ENCODE data around the gene MAP3K13.

Gene MAP3K13

GRCh38 chr3:185517387-185518130, 154.6 kb downstream of the MAP3K13 start:
- Histone ChIP-seq H3K27me3 (peaks cover 0 to 6% of the 10 kb centered on the region in 2 donors), H3K27ac (no peak overlapping the region), H3K4me1 (no peaks in the 10 kb centered on the region), H3K4me3 (no peak overlapping the region), H3K9me3 (no peaks in the 10 kb centered on the region), H3K36me3 (no peaks in the 10 kb centered on the region)
- TF ChIP-seq, protein P1, sequence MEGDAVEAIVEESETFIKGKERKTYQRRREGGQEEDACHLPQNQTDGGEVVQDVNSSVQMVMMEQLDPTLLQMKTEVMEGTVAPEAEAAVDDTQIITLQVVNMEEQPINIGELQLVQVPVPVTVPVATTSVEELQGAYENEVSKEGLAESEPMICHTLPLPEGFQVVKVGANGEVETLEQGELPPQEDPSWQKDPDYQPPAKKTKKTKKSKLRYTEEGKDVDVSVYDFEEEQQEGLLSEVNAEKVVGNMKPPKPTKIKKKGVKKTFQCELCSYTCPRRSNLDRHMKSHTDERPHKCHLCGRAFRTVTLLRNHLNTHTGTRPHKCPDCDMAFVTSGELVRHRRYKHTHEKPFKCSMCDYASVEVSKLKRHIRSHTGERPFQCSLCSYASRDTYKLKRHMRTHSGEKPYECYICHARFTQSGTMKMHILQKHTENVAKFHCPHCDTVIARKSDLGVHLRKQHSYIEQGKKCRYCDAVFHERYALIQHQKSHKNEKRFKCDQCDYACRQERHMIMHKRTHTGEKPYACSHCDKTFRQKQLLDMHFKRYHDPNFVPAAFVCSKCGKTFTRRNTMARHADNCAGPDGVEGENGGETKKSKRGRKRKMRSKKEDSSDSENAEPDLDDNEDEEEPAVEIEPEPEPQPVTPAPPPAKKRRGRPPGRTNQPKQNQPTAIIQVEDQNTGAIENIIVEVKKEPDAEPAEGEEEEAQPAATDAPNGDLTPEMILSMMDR (IDR thresholded peaks at IDR 0.05): no peak
- no peak for DNase-seq
- intact Hi-C loops (cut with DNase I; ENCODE audit: low total_unique reads): no loop called here

- Histone ChIP-seq H3K27me3 (peaks cover 0 to 6% of the 10 kb centered on the region in 2 donors), H3K4me3 (no peak overlapping the region), H3K9me3 (no peaks in the 10 kb centered on the region), H3K36me3 (no peaks in the 10 kb centered on the region), H3K4me1 (no peaks in the 10 kb centered on the region), H3K27ac (no peak overlapping the region)
- TF ChIP-seq, protein P1 (IDR thresholded peaks at IDR 0.05): no peak
- intact Hi-C loops (cut with DNase I; ENCODE audit: low total_unique reads): no loop called here
- no peak for DNase-seq
These were observed 156.1 kb downstream of the MAP3K13 start for GRCh38 chr3:185519021-185519420.

DNA sequence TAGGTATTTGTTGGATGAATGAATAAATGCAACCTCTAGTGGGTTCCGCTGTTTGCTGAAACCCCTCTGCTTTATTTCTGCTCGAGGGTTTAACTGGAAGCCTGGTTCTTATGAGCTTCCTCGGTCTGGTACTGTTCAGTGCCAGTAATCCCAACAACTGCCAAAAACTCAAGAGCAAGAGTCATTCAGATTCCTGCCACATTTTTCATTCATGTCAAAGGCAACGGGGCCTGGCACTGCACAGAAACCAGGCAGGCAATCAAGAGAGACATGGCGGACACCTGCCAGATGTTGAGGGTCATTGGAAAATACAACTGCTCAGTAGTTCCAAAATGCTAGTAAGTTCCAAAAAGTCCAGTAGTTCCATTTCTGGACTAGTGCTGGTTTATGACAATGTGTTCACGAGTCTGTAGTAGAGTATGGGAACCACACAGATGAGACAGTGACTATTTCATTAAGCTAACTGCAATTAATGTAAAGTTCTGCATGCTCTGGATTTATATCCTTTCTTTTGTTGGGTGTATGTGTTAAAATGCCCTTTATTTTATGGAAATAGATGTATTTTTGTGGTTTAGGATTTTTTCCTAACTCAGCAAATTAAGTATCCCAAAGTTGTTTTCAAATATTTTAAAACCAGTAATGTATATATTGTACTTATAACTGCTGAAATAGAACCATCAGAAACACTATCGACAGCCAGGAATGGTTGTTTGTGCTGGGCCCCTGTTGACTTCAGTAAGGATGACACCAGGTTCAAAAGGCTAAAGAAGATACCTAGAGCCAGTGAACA, 158.6 kb downstream of the MAP3K13 start:
- DNase-seq: no peak
- TF ChIP-seq, protein P1 (IDR thresholded peaks at IDR 0.05): no peak
- no peak overlapping the region for H3K27ac ChIP-seq
- no peak overlapping the region for H3K4me3 ChIP-seq
- H3K27me3 ChIP-seq: peaks cover 0 to 6% of the 10 kb centered on the region in 2 donors
- intact Hi-C loops (cut with DNase I; ENCODE audit: low total_unique reads): no loop called here
- H3K4me1 ChIP-seq: no peaks in the 10 kb centered on the region
- no peaks in the 10 kb centered on the region for H3K36me3 ChIP-seq
- H3K9me3 ChIP-seq: no peaks in the 10 kb centered on the region

DNA sequence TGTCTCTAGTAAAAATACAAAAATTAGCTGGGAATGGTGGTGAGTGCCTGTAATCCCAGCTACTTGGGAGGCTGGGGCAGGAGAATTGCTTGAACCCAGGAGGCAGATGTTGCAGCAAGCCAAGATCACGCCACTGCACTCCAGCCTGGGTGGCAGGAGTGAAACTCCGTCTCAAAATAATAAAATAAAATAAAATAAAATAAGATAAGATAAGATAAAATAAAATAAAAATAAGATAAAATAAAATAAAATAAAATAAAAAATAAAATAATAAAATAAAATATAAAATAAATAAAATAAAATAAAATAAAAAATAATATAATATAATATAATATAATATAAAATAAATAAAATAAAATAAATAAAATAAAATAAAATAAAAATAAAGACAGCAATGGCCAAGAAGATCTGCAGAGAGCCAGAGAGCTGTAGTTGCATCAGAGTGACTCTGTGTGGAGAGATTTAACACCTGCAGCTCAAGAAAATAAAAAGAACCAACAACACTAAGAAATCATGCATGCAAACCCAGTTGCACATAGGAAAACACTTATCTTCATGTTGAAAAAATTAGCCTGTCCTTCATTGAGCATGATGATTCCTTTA, 163.5 kb downstream of the MAP3K13 start:
- TF ChIP-seq, protein P1 (IDR thresholded peaks at IDR 0.05): no peak
- no peaks in the 10 kb centered on the region for H3K9me3 ChIP-seq

GRCh38 chr3:185527364-185527763, 164.4 kb downstream of the MAP3K13 start:
- intact Hi-C loops (cut with DNase I; ENCODE audit: low total_unique reads): no loop called here
- Histone ChIP-seq H3K27ac (no peak overlapping the region), H3K36me3 (no peaks in the 10 kb centered on the region), H3K9me3 (no peaks in the 10 kb centered on the region), H3K27me3 (peaks cover 0 to 3% of the 10 kb centered on the region in 2 donors), H3K4me3 (no peak overlapping the region), H3K4me1 (no peaks in the 10 kb centered on the region)
- TF ChIP-seq, protein P1 (IDR thresholded peaks at IDR 0.05): no peak
- DNase-seq: no peak

More for the DNA sequence above, 163.5 kb downstream of the MAP3K13 start:
- H3K27me3 ChIP-seq: peaks cover 0 to 3% of the 10 kb centered on the region in 2 donors
- no peak overlapping the region for H3K4me3 ChIP-seq
- no peak overlapping the region for H3K27ac ChIP-seq
- no peaks in the 10 kb centered on the region for H3K36me3 ChIP-seq
- DNase-seq: no peak
- intact Hi-C loops (cut with DNase I; ENCODE audit: low total_unique reads): no loop called here
- H3K4me1 ChIP-seq: no peaks in the 10 kb centered on the region
